Peyer's patch (tissue), 4 donors: Measurements from ENCODE around the gene CA9.

Source experiments
- POLR2A ChIP-seq, 2 donors: fragments of 450-650 bp; IDR thresholded peaks; one replicate each; pipeline ENCODE4 v1.5.1; 2017; ENCODE audit warnings: antibody characterized with exemption in 2 of 2, mild to moderate bottlenecking in 2 of 2, moderate library complexity in 2 of 2
- TF ChIP-seq, protein P1 (sequence below), 6 experiments: fragments of 450-650 bp in 4 of 6; fragments of 200-600 bp in 2 of 6; sonication (generic) in 1 of 6; IDR thresholded peaks; one replicate each; pipeline ENCODE4 v1.5.1; 2017 to 2019; ENCODE audit warnings: antibody characterized with exemption in 6 of 6, mild to moderate bottlenecking in 3 of 6, moderate library complexity in 1 of 6

DNA sequence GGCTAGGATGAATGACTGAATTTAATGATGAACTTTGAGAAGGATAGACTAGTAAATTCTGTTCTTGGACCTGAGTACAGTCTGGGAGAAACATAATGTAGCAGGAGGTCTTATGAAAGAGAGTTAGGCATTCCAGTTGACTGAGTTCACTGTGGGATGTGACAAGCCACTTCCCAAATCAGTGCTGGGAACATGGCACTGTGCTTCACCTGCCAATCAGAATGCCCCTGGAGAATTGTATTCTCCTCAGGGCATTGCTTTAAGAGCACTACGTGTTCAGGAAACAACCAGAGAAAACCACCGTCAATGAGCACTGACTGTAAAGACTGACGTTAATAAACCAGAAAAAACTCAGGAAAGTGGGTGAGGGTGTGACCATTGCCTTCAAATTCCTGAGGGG lies 14.4 kb upstream of the CA9 start:
- TF ChIP-seq, protein P1, sequence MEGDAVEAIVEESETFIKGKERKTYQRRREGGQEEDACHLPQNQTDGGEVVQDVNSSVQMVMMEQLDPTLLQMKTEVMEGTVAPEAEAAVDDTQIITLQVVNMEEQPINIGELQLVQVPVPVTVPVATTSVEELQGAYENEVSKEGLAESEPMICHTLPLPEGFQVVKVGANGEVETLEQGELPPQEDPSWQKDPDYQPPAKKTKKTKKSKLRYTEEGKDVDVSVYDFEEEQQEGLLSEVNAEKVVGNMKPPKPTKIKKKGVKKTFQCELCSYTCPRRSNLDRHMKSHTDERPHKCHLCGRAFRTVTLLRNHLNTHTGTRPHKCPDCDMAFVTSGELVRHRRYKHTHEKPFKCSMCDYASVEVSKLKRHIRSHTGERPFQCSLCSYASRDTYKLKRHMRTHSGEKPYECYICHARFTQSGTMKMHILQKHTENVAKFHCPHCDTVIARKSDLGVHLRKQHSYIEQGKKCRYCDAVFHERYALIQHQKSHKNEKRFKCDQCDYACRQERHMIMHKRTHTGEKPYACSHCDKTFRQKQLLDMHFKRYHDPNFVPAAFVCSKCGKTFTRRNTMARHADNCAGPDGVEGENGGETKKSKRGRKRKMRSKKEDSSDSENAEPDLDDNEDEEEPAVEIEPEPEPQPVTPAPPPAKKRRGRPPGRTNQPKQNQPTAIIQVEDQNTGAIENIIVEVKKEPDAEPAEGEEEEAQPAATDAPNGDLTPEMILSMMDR (IDR thresholded peaks at IDR 0.05): no peak
- no peak for TF ChIP-seq POLR2A (IDR thresholded peaks at IDR 0.05)
